Hepatocyte (in vitro differentiated cells): Measurements from ENCODE around the gene SPECC1. TPM values are rescaled to one million over a fixed set of nuclear protein-coding genes. Genes with fewer than 3 reads are reported as not detected.

ENCODE experiments used
- DNase-seq: peaks from one replicate; pipeline ENCODE4 v3.0.0-alpha.2; 2016; ENCODE audit warnings: low spot score
- H2AFZ ChIP-seq: fragments of 200-600 bp; sonication (generic); 2 replicates; pipeline ENCODE4 v1.6.0; 2016; ENCODE audit warnings: antibody characterized with exemption, mild to moderate bottlenecking
- H3K27ac ChIP-seq: fragments of 200-600 bp; sonication (generic); 2 replicates; pipeline ENCODE4 v1.5.1; 2016; ENCODE audit warnings: mild to moderate bottlenecking
- H3K27me3 ChIP-seq: fragments of 200-600 bp; sonication (generic); 2 replicates; pipeline ENCODE4 v1.6.1; 2016
- H3K36me3 ChIP-seq: fragments of 200-600 bp; sonication (generic); replicated peaks from 2 replicates; pipeline ENCODE4 v1.5.1; 2016; ENCODE audit warnings: low read depth; ENCODE audit not compliant: insufficient read depth
- H3K4me1 ChIP-seq: fragments of 200-600 bp; sonication (generic); 2 replicates; pipeline ENCODE4 v1.5.1; 2016; ENCODE audit warnings: mild to moderate bottlenecking, moderate library complexity; ENCODE audit not compliant: insufficient read depth
- H3K4me2 ChIP-seq: fragments of 200-600 bp; sonication (generic); 2 replicates; pipeline ENCODE4 v1.6.0; 2016
- H3K4me3 ChIP-seq: fragments of 200-600 bp; sonication (generic); 2 replicates; pipeline ENCODE4 v1.5.1; 2016; ENCODE audit warnings: mild to moderate bottlenecking
- H3K79me2 ChIP-seq: fragments of 200-600 bp; sonication (generic); 2 replicates; pipeline ENCODE4 v1.6.0; 2017; ENCODE audit warnings: mild to moderate bottlenecking
- H3K9me2 ChIP-seq: fragments of 200-600 bp; sonication (generic); replicated peaks from 2 replicates; pipeline ENCODE4 v1.6.0; 2017; ENCODE audit warnings: mild to moderate bottlenecking; ENCODE audit not compliant: insufficient read depth
- H3K9me3 ChIP-seq: fragments of 200-600 bp; sonication (generic); 2 replicates; pipeline ENCODE4 v1.5.1; 2016; ENCODE audit warnings: low read depth, mild to moderate bottlenecking
- H4K20me1 ChIP-seq: fragments of 200-600 bp; sonication (generic); 2 replicates; pipeline ENCODE4 v1.6.0; 2016; ENCODE audit warnings: mild to moderate bottlenecking; ENCODE audit not compliant: insufficient read depth, poor library complexity, severe bottlenecking
- CTCF ChIP-seq: fragments of 200-600 bp; sonication (generic); IDR thresholded peaks from 2 replicates; pipeline ENCODE4 v1.5.1; 2016; ENCODE audit warnings: antibody characterized with exemption, mild to moderate bottlenecking; ENCODE audit not compliant: poor library complexity
- EZH2 ChIP-seq: fragments of 200-600 bp; sonication (generic); IDR thresholded peaks from 2 replicates; pipeline ENCODE4 v1.6.1; 2016; ENCODE audit warnings: antibody characterized with exemption, mild to moderate bottlenecking, borderline replicate concordance
- EZH2phosphoT487 ChIP-seq: fragments of 200-600 bp; sonication (generic); IDR thresholded peaks from one replicate; pipeline ENCODE4 v1.6.1; 2018; ENCODE audit warnings: antibody characterized with exemption, mild to moderate bottlenecking, low read depth, moderate library complexity; ENCODE audit not compliant: unreplicated experiment, severe bottlenecking
- WGBS: methylation state at CpG from one replicate; pipeline ENCODE4 v1.1.6; 2016; ENCODE audit warnings: low lambda C conversion rate; ENCODE audit errors: missing lambda C conversion rate; 5-methylcytosine and 5-hydroxymethylcytosine counted together
- polyA plus RNA-seq: library from polyadenylated mRNA; unstranded; fragments of >200 nt; fragmentation: Nextera tagmentation; extraction: Ambion mirVana; gene quantifications from 2 replicates; pipeline ENCODE4 v1.2.1, GENCODE V29; 2016
- total RNA-seq: library from RNA; depleted of rRNA; stranded (reverse); fragments of >200 nt; gene quantifications from 2 replicates; pipeline ENCODE4 v1.2.3, GENCODE V29; 2014

The SPECC1 gene
- total and polyA plus RNA-seq, 2 experiments from 2014 or later = 20.4 to 57.5 TPM

- 76% methylated on average over 5 of the region's 5 CpGs for WGBS
- Histone ChIP-seq H3K27me3 (no peaks in the 10 kb centered on the region), H3K79me2 (peaks cover 11% of the 10 kb centered on the region), H3K9me2 (no peaks in the 10 kb centered on the region), H3K4me2 (no peak overlapping the region), H3K4me1 (no peaks in the 10 kb centered on the region), H3K4me3 (no peak overlapping the region), H3K9me3 (no peaks in the 10 kb centered on the region), H2AFZ (no peak overlapping the region), H3K27ac (peak overlapping the region; percentile 23), H4K20me1 (no peaks in the 10 kb centered on the region), H3K36me3 (no peaks in the 10 kb centered on the region)
- no peak for DNase-seq
- TF ChIP-seq EZH2phosphoT487 (no peak), CTCF (no peak), EZH2 (no peak)
Observed at GRCh38 chr17:20205609-20206008, 196.4 kb downstream of the SPECC1 start.

- Histone ChIP-seq H3K4me1 (no peaks in the 10 kb centered on the region), H3K4me2 (no peak overlapping the region), H3K9me2 (no peaks in the 10 kb centered on the region), H3K27me3 (no peaks in the 10 kb centered on the region), H3K4me3 (no peak overlapping the region), H3K27ac (peak overlapping the region; percentile 23), H3K36me3 (no peaks in the 10 kb centered on the region), H3K79me2 (peaks cover 6% of the 10 kb centered on the region), H2AFZ (no peak overlapping the region), H4K20me1 (no peaks in the 10 kb centered on the region), H3K9me3 (no peaks in the 10 kb centered on the region)
- no peak for TF ChIP-seq EZH2phosphoT487
- no peak for TF ChIP-seq EZH2
- no peak for TF ChIP-seq CTCF
- DNase-seq = peak; percentile 28
- WGBS = 83% methylated on average over 3 of the region's 3 CpGs
Observed at GRCh38 chr17:20206068-20206467, 196.9 kb downstream of the SPECC1 start.

DNA sequence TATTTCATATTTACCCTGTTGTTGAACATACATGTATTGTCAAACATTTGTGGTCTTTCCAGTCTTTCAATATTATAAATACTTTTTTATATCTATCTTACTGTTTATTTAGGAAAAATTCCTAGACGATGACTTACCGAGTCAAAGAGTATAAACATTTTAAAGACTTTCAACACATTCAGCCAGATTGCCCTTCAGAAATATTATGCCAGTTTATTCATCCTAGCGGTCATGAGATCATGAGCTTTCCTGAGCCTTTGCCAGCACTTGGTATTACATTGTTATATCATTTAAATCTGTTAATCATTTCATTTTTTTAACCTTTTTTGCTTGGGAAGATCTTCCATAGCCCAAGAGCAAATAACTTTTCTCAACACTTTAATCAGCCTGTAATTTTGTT is 197.4 kb downstream of the SPECC1 start:
- H3K27me3 ChIP-seq = no peaks in the 10 kb centered on the region
- TF ChIP-seq EZH2phosphoT487 (no peak), EZH2 (no peak)
- H3K27ac ChIP-seq = no peak overlapping the region
- no peaks in the 10 kb centered on the region for H3K9me3 ChIP-seq
- no peaks in the 10 kb centered on the region for H3K36me3 ChIP-seq
- no peak overlapping the region for H3K4me2 ChIP-seq
- WGBS = 58% methylated on average over 3 of the region's 3 CpGs
- DNase-seq = no peak
- no peaks in the 10 kb centered on the region for H3K4me1 ChIP-seq
- H3K4me3 ChIP-seq = no peak overlapping the region
- no peaks in the 10 kb centered on the region for H3K9me2 ChIP-seq
- no peaks in the 10 kb centered on the region for H4K20me1 ChIP-seq
- H2AFZ ChIP-seq = no peak overlapping the region
- H3K79me2 ChIP-seq = peaks cover 5% of the 10 kb centered on the region

GRCh38 chr17:20207262-20207985 is 198.3 kb downstream of the SPECC1 start:
- WGBS = 89% methylated on average over 2 of the region's 2 CpGs
- Histone ChIP-seq H3K36me3 (no peaks in the 10 kb centered on the region), H3K9me2 (no peaks in the 10 kb centered on the region), H3K4me3 (no peak overlapping the region), H3K27ac (no peak overlapping the region), H3K4me1 (no peaks in the 10 kb centered on the region), H3K79me2 (peaks cover 4% of the 10 kb centered on the region), H4K20me1 (no peaks in the 10 kb centered on the region), H3K4me2 (no peak overlapping the region), H2AFZ (no peak overlapping the region), H3K9me3 (no peaks in the 10 kb centered on the region), H3K27me3 (no peaks in the 10 kb centered on the region)
- DNase-seq = no peak
- TF ChIP-seq CTCF (no peak), EZH2phosphoT487 (no peak), EZH2 (no peak)
